IPS-20b (cell line): ENCODE results near the gene LLPH.

Experiments
- H3K27ac ChIP-seq: one replicate; pipeline ENCODE4 v1.5.1; 2013; ENCODE audit warnings: low read length
- H3K27me3 ChIP-seq: 2 replicates; pipeline ENCODE4 v1.6.1; 2013; ENCODE audit warnings: mild to moderate bottlenecking, low read length, inconsistent platforms; ENCODE audit not compliant: insufficient read depth
- H3K36me3 ChIP-seq: 2 replicates; pipeline ENCODE4 v1.6.1; 2013; ENCODE audit warnings: low read depth, mild to moderate bottlenecking, inconsistent platforms, low read length, moderate library complexity; ENCODE audit not compliant: insufficient read depth
- H3K4me1 ChIP-seq: 2 replicates; pipeline ENCODE4 v1.6.1; 2013; ENCODE audit warnings: mild to moderate bottlenecking, control low read depth, inconsistent platforms, low read length, moderate library complexity; ENCODE audit not compliant: insufficient read depth
- H3K4me3 ChIP-seq: 2 replicates; pipeline ENCODE4 v1.5.1; 2013; ENCODE audit warnings: mild to moderate bottlenecking, low read length, inconsistent platforms
- H3K9ac ChIP-seq: 2 replicates; pipeline ENCODE4 v1.6.1; 2013; ENCODE audit warnings: low read depth, mild to moderate bottlenecking, inconsistent platforms, low read length, moderate library complexity
- H3K9me3 ChIP-seq: 2 replicates; pipeline ENCODE4 v1.6.1; 2013; ENCODE audit warnings: mild to moderate bottlenecking, low read depth, low read length, inconsistent platforms; ENCODE audit not compliant: insufficient read depth

The LLPH gene

DNA sequence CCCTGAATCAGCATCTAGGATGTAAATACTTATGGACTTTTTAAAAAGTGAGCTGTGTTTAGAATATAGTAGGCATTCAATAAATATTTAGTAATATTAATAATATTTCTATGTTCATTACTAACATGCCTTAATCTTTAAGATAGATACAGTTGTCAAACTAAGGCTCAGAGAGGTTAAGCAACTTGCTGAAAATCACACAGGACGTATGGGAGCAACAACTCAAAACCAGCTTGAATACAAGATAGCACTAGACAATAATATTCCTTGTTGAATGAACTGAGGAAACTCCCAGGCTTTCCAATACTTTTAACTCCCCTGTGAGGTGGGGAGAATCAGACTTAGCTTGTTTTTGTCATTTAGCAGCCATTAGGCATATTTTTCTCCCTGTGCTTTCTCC, 45.3 kb downstream of the LLPH start:
- Histone ChIP-seq H3K27me3 (no peaks in the 10 kb centered on the region), H3K4me1 (no peaks in the 10 kb centered on the region), H3K9ac (no peak overlapping the region), H3K36me3 (no peaks in the 10 kb centered on the region), H3K4me3 (no peak overlapping the region), H3K9me3 (no peaks in the 10 kb centered on the region), H3K27ac (no peak overlapping the region)

DNA sequence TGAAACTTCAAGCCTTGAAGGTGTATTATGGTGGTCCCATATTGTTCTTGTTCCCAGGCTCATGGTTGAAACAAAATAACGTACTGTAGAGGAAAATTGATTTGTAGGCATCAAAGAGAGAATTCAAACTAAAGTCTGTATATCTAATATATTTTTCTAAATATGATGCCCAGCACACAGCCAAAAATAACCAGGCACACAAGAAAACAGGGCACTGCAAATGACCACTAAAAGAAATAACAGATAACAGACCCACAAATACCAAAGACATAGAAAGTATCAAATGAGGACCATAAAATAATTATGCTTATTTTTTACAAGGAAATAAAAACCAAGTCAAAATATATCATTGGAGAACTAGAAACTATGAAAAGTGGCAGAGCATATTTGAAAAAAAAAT, 46.8 kb downstream of the LLPH start:
- H3K4me1 ChIP-seq: no peaks in the 10 kb centered on the region
- H3K4me3 ChIP-seq: no peak overlapping the region
- H3K9me3 ChIP-seq: no peaks in the 10 kb centered on the region
- H3K36me3 ChIP-seq: no peaks in the 10 kb centered on the region
- H3K27me3 ChIP-seq: no peaks in the 10 kb centered on the region
- no peak overlapping the region for H3K9ac ChIP-seq
- no peak overlapping the region for H3K27ac ChIP-seq

GRCh38 chr12:66082744-66083143, 47.8 kb downstream of the LLPH start:
- no peaks in the 10 kb centered on the region for H3K27me3 ChIP-seq
- H3K36me3 ChIP-seq: no peaks in the 10 kb centered on the region
- no peak overlapping the region for H3K27ac ChIP-seq
- no peak overlapping the region for H3K4me3 ChIP-seq
- H3K9ac ChIP-seq: no peak overlapping the region
- H3K4me1 ChIP-seq: no peaks in the 10 kb centered on the region
- no peaks in the 10 kb centered on the region for H3K9me3 ChIP-seq

DNA sequence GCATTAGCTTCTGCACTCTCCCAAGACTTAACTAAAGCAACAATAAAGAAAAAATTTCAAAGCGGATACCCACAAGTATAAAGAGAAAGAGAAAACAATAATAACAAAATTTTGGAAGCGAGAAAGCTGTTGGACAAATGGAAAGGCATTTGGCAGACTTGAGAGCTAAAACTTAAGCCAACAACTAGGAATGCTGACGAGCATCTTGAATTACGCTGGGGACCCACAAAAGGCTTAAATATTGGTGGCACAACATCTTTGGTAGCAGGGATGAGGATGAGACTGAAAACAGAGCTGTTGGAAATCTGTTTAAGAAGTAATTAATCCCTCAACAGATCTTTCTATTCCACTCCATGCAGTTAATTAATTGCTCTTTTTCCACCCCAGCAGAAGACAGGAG, 49.8 kb downstream of the LLPH start:
- Histone ChIP-seq H3K27ac (no peak overlapping the region), H3K9ac (no peak overlapping the region), H3K27me3 (no peaks in the 10 kb centered on the region), H3K4me1 (no peaks in the 10 kb centered on the region), H3K9me3 (no peaks in the 10 kb centered on the region), H3K36me3 (no peaks in the 10 kb centered on the region), H3K4me3 (no peak overlapping the region)

DNA sequence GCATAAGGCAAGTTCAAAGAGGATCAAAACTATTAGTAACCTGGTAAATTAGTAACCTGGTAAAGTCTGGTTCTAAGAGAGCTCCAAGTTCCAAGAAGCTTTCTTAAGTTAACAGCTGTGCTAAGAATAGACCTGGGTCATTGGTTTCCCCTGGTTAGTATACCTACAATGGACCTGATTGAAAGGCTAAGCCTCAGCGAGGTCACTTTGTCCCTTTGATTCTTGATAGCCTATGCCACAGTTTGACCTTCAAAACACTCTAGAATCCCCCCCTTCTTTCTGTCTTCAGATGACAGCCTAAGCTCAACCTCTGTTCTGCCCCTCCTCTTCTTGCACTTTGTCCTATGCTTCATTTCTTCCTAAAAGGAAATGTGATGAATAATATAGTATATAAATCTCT, 53.0 kb downstream of the LLPH start:
- H3K36me3 ChIP-seq: no peaks in the 10 kb centered on the region
- H3K27ac ChIP-seq: no peak overlapping the region
- no peak overlapping the region for H3K4me3 ChIP-seq
- H3K9ac ChIP-seq: no peak overlapping the region
- no peaks in the 10 kb centered on the region for H3K9me3 ChIP-seq
- no peaks in the 10 kb centered on the region for H3K27me3 ChIP-seq
- no peaks in the 10 kb centered on the region for H3K4me1 ChIP-seq

GRCh38 chr12:66074561-66074960, 56.0 kb downstream of the LLPH start:
- no peaks in the 10 kb centered on the region for H3K9me3 ChIP-seq
- no peaks in the 10 kb centered on the region for H3K4me1 ChIP-seq
- no peak overlapping the region for H3K27ac ChIP-seq
- no peaks in the 10 kb centered on the region for H3K27me3 ChIP-seq
- H3K36me3 ChIP-seq: no peaks in the 10 kb centered on the region
- no peak overlapping the region for H3K4me3 ChIP-seq
- no peak overlapping the region for H3K9ac ChIP-seq

DNA sequence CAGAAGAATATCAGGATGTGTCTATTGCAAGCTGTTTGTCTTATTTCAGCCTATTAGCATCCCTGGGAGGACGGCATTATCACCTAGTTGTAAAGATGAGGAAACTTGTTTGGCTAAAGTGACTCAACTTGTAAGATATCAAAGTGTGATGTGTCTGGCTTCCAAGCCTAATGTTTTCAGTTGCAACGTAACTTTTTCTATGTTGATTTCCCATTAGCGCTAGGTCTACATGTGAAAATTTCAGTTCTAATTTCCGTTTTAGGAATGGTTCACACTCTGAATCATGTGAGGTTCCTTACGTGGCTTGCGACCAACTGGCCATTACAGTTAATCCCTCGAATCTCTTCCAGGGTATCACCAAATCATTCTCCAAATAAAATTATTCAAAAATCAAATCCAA, 58.0 kb downstream of the LLPH start:
- no peak overlapping the region for H3K4me3 ChIP-seq
- no peaks in the 10 kb centered on the region for H3K27me3 ChIP-seq
- no peak overlapping the region for H3K27ac ChIP-seq
- H3K36me3 ChIP-seq: no peaks in the 10 kb centered on the region
- no peak overlapping the region for H3K9ac ChIP-seq
- H3K4me1 ChIP-seq: no peaks in the 10 kb centered on the region
- H3K9me3 ChIP-seq: no peaks in the 10 kb centered on the region

- Histone ChIP-seq H3K9me3 (no peaks in the 10 kb centered on the region), H3K27me3 (no peaks in the 10 kb centered on the region), H3K4me1 (no peaks in the 10 kb centered on the region), H3K4me3 (no peak overlapping the region), H3K27ac (no peak overlapping the region), H3K9ac (no peak overlapping the region), H3K36me3 (no peaks in the 10 kb centered on the region)
These were observed 58.4 kb downstream of the LLPH start for GRCh38 chr12:66072135-66072534.

DNA sequence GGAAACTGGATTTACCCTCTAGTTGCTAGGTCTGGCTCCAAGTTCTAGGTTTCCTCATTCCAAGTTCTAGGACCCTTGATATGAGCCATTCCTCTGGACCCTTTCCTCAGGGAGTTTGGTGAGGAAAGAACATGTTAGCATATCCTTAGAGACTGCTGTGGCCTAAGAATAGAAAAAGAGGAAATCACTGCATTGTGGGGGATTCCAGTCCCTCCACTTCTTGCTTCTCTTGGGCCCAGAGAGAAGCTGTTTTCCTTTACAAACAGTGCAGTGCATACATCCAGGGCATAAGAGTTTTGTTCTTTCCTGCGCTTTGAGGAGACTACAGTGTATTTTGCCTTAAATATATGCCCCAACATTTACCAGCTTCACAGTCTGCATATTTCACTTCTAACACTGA, 59.0 kb downstream of the LLPH start:
- Histone ChIP-seq H3K4me1 (no peaks in the 10 kb centered on the region), H3K27ac (no peak overlapping the region), H3K4me3 (no peak overlapping the region), H3K36me3 (no peaks in the 10 kb centered on the region), H3K9me3 (no peaks in the 10 kb centered on the region), H3K9ac (no peak overlapping the region), H3K27me3 (no peaks in the 10 kb centered on the region)

DNA sequence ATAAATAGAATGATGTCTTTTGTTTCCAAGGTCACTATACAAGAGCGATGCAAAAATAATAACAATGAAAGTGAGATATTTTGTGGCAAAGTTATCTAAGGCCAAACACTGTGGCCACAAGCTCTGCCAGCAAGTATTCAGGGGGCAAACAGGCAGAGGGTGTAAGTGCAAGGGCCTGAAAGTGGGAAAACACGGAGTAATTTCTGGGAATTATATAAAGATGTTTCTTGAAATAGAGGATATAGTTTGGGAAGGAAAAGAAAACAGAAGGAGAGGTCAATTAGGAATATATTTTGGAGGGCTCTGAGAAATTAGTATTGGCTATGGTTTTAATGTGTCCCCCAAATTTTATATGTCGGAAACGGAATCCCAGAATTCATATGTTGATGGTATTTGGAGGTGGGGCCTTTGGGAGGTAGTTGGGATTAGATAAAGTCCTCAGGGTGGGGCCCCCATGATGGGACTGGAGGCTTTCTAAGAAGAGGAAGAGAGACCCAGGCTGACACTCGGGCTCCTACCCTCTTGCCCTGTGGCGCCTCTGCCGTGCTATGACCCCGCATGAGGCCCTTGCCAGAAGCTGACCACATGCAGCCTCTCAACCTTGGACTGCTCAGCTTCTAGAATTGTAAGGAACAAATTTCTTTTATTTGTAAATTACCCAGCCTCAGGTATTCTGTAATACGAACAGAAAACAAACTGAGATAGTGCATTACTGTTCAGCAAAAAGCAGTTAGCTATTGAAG, 60.0 kb downstream of the LLPH start:
- H3K9me3 ChIP-seq: no peaks in the 10 kb centered on the region
- no peak overlapping the region for H3K27ac ChIP-seq
- no peaks in the 10 kb centered on the region for H3K36me3 ChIP-seq
- no peaks in the 10 kb centered on the region for H3K27me3 ChIP-seq
- no peak overlapping the region for H3K4me3 ChIP-seq
- no peak overlapping the region for H3K9ac ChIP-seq
- H3K4me1 ChIP-seq: no peaks in the 10 kb centered on the region

GRCh38 chr12:66066929-66067523, 63.5 kb downstream of the LLPH start:
- Histone ChIP-seq H3K27me3 (no peaks in the 10 kb centered on the region), H3K36me3 (no peaks in the 10 kb centered on the region), H3K4me1 (peaks cover 19% of the 10 kb centered on the region; the same call in 1 of the 2 replicates), H3K9ac (no peak overlapping the region), H3K27ac (no peak overlapping the region), H3K9me3 (no peaks in the 10 kb centered on the region), H3K4me3 (no peak overlapping the region)
